Hematopoietic multipotent progenitor cell treated with erythropoietin and hydrocortisone succinate and interleukin-3 and kit ligand, for 15 days (in vitro differentiated cells): Measurements from ENCODE around the gene WNT8A.
"Not testable (repeated sequence)": the region's sequence is repeated elsewhere in the genome, so short reads cannot be mapped to it uniquely, and the experiment has no call there.

Source experiments
- DNase-seq: peaks from one replicate; pipeline ENCODE4 v3.0.0-alpha.2; 2015; ENCODE audit warnings: low spot score

WNT8A gene, protein sequence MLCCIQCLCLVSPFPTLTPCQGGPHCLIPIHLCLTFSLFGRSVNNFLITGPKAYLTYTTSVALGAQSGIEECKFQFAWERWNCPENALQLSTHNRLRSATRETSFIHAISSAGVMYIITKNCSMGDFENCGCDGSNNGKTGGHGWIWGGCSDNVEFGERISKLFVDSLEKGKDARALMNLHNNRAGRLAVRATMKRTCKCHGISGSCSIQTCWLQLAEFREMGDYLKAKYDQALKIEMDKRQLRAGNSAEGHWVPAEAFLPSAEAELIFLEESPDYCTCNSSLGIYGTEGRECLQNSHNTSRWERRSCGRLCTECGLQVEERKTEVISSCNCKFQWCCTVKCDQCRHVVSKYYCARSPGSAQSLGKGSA

DNA sequence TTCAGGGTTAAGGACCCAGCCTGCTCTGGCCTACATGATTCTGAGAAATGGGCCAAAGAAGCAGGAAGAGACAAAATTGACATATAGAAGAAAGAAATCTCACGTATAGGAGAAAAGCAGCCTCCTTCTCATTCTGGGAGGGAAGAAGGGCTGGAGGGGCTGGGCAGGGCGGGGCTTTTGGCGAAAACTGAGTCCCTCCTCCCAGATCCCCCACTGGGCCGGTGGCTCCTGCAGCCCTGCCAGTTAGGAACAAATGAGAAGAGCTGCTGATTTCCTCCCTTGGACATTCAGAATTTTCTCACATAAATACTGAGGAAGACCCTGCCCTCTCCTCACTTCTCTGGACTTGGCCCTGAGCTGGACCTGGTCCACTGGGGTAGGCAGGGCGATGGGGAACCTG is at the start of gene WNT8A:
TSS of gene WNT8A (plus strand) at position 332 of the 400 bp plus-strand sequence. CDS start 95 bp downstream, outside the sequence.
- DNase-seq = no peak

DNA sequence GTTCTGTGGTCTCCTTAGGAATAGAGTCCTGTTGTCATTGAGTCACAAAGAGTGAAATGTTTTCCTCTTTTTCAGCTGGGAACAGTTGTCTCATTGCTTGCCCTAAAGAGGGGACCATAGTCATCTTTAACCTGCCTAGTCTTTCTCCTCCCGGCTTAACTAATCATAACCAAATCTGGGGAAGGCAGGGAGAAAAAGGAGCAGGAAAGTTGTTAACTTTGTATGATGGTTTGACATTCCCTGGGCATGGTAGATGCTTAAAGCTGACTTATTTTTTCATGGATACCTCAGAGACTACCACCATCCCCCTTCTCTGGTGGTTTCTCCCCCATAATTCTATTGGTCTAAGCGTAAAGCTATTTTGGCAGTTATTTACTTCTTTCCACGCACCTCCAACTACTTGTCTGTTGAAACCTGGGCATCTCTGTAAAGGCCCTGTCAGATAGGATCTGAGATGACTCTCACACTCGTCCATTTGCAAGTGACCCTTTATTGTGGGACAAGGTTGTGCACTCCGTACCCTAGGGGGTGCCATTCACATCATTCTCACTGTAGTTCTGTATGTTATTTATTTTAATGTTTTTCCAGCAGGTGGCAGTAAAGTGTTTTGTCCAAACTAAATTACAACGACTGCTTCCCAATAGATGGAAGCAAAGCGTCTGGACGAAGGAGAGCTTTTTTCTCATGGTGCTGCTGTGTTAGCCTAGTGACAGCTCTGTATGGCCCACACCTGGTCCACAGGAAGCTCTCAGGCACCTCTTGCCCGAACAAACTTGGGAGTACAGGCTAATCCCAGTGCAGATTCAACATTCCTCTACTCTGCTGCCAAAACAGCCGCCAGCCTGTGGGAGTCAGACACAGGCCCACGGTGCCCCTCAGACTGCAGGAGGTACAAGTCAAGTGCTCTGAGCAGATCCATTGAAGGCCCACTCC is 48.0 kb upstream of the WNT8A start:
- DNase-seq = peak; percentile 91

DNA sequence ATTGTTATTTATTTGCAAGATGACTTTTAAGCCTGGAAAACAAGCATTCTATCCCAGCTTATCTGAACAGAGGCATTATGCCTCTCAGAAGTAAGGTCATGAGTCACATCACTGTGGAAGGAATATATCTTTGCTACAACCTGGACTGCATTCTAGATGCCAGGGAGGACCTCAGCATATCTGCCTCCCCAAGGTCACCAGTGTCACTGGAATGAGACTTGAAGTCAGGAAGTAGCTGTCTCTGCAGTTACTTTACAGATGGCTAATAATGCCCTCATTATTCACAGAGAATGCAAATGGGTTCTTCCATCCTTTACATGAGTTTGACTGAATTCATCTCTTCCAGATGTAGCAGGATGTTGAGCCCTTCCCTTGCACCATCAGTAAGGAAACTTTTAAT is 46.6 kb upstream of the WNT8A start:
- no peak for DNase-seq

DNA sequence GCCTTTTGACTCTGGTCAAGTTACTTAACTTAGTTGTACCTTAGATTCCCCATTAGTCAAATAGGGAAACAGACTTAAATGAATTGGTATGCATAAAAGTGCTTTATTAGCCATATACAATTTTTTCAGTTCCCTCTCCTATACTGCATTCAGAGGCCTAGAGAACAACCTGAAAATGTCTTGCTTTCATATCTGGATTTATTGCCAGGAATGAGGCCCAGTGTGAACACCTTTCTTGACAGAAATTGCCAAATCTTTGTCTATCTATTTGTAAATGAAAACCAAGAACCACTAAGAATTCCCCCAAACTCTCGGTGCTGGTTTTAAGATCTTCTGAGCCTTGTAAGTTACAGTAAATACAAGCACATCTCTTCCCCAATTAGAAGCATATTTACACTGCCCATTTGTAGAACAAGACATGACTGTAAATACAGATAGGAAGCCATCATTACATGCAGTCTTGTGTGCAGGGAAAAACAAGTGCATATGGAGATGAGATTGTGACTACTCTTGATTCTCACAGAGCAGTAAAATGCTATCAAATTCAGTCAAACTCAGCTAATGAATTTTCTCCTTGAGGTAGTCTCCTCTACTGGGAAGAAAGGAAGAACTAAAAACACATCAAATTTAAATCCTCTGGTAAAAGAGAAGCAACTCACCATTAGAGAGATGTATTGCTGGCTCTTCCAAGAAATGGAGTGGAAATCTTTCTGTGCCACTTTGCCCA is 45.8 kb upstream of the WNT8A start:
- no peak for DNase-seq

DNA sequence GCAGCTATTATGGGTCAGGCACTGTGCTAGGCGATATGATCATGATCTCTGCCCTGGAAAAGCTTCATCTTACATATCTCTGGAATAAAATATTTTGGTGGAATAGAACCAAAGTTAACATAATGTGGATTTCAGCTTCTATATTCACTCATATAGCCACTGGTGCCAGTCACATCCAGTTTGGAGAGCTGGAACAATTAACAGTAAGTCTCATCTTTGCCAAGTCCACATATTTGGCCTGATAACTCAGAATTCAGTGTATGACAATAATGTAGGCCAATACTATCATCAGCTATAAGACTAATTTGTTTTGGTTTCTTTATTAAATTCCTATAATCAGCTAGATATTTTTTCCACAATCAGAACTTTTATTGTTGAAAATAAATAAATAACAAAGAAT is 45.0 kb upstream of the WNT8A start:
- DNase-seq = no peak

DNA sequence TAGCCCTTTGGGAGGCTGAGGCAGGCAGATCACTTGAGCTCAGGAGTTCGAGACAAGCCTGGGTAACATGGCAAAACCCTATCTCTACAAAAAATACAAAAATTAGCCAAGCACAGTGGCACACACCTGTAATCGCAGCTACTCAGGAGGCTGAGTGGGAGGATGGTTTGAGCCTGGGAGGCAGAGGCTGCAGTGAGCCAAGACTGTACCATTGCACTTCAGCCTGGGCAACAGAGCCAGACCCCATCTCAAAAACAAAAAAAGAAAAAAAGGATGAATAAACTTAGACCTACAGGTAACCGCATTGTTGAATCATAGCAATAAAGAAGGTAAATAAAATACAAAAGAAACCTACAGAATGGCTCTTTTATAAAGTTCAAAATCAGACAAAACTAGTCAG is 38.5 kb upstream of the WNT8A start:
- DNase-seq = not testable (repeated sequence)

DNA sequence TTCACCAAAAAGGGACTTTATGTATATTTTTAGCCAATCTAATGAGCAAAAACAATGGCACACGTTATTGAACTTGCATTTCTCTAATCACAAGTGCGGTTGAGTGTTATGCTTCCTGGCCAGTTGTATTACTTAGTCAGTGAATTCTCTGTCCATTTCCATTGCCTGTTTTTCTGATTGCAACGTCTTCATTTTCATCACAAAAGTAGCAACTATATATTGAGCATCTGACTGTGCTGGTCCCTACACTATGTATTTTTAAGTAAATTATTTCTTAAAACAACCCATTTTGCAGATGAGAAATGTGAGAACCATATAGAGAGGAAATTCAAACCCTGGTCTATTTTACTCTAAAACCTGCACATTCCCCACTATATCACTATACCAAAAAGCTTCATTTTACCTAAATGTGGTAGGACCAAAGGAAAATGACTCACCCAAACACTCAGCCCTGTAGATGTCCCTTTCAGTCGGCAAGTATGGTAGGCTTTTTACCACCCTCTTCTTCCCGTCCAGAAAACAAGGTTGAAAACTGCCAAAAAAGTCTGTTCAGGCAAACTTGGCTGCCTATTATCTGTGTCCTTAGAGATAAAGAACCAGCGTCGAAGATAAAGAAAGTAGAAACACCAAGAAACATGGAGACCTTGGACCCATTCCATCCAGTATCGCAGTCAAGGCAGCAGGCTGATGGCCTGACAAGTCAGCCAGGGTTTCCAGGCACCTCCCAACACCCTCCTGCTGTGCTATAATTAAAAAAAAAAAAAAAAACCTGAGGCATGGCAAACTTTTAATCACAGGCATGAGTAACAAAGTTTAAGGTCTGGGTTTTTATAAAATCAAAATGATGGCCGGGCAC is 32.2 kb upstream of the WNT8A start:
- peak; percentile 32 for DNase-seq

DNA sequence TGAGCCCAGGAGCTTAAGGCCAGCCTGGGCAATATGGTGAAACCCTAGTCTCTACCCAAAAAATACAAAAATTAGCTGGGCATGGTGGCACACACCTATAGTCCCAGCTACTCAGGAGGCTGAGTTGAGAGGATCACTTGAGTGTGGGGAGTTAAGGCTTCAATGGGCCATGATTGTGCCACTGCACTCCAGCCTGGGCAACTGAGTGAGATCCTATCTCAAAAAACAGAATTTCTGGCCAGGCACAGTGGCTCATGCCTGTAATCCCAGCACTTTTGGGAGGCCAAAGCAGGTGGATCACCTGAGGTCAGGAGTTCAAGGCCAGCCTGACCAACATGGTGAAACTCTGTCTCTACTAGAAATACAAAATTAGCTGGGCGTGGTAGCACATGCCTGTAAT is 31.1 kb upstream of the WNT8A start:
- not testable (repeated sequence) for DNase-seq

DNA sequence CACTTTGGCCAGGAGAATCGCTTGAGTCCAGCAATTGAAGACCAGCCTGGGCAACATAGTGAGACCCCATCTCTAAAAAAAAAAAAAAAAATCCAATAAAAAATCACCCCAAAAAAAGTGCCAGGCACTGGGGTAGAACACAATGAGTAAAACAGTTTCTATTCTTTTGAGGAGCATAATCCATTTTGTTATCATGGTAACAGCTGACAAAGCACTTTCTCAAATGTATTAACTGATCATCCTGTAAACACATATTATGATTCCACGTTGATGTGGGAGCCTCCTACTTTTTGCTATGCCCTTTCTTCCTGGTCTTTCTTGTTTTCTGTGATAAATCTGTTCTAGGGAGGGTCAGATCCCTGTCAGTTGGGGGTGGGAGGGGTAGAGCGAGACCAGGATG is 30.3 kb upstream of the WNT8A start:
- DNase-seq = no peak

DNA sequence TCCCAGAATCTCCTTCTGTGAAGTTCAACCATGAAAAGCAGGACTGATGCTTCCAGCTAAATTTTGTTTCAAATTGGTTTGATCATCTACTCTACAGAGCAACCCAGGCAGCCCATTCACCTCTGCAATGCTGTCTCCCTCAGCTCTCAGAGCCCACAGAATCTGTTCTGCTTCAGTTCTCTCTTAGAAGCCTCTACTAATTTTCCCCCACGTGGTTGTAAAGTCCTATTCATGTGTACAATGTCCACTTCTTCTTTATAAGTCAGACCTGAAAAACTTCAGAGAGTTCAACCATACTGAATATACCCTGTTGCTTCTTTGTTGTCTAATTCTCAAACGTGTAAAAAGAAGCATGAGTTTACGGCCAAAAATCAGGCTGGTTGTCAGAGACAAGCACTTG is 29.6 kb upstream of the WNT8A start:
- no peak for DNase-seq

DNA sequence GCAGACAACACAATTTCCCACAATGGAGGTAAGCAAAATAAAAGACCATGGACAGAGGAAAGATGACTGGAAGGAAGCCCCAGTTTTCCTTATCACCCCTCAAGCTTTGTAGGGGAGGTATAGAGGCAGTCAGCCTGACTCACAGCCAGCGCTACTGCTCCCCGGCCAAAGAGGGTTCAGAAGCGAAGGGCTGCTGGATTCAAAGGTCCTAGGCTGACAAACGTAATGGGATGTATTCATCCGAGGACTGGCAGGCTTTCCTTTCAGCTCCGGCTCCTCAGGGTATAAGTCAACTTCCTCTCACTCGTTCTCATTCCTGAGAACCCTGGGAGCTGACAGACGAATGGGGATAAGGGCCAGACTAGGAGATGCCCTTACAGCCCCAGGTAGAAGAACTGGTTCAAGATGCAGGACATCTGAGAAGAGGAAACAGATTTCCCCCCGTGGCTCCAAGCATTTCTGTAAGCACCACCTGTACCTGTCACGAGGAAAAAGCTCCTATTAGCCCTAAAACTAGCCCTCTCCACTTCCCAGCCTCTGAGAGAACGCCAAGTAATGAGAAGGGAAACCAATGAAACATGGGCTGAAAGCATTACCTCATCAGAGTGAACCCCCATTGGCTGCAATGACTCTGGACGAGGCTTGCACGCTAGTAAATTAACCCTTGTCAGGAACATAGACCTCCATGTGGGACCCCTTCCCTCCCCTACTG is 28.8 kb upstream of the WNT8A start:
- DNase-seq = no peak

DNA sequence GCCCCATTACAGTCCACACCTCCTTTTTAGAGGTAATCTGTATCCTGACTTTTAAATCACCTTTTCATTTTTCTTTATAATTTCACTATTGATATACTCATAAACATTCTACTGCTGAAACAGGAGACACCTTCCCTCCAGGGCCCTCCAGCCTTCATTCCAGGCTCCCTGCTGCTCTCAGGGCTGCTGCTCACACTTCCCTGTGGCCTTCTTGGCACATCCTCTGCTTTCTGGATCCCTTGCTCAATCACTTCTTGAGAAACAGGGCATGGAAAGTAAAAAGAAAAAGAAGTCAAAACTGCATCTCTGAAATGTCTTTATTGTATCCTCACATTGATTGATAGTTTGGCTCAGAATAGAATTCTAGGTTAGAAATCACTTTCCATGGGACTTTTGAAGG is 19.3 kb upstream of the WNT8A start:
- DNase-seq = no peak

DNA sequence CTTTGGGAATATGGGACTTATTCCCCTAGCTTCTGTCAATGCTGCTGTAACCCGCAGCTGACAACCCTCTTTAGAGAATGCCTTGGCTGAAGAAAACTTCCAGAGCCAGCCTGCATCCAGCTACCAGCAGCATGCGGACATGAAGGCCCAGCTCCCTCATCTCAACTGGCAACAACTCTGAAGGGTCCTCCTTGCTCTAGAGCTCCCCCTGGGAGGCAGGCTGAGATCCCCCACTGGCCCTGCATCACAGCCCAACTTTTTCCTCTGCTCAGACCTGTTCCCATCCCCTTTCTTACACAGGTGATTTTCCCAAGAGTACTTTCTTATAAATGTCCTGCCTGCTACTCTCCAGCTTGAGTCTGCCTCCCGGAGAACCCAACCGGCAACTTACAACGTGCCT is 18.7 kb upstream of the WNT8A start:
- no peak for DNase-seq

DNA sequence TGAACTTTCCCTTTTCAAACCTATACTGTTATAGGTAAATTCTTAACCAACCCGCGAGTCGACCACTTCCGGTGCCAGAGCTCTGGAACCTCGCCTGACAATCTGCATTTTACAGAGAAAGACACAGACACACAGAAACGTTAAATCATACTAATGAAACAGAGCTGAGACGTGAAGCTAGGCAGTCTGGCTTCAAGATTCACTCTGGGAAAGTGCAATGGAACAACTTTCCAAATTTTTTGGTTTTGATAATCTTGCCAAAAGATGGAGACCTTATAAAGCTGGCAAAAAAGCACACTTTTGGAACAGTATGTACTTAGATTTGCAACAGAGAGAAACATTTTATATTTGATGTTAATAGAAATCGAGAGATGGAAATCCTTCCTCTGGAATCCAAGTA is 15.9 kb upstream of the WNT8A start:
- no peak for DNase-seq

DNA sequence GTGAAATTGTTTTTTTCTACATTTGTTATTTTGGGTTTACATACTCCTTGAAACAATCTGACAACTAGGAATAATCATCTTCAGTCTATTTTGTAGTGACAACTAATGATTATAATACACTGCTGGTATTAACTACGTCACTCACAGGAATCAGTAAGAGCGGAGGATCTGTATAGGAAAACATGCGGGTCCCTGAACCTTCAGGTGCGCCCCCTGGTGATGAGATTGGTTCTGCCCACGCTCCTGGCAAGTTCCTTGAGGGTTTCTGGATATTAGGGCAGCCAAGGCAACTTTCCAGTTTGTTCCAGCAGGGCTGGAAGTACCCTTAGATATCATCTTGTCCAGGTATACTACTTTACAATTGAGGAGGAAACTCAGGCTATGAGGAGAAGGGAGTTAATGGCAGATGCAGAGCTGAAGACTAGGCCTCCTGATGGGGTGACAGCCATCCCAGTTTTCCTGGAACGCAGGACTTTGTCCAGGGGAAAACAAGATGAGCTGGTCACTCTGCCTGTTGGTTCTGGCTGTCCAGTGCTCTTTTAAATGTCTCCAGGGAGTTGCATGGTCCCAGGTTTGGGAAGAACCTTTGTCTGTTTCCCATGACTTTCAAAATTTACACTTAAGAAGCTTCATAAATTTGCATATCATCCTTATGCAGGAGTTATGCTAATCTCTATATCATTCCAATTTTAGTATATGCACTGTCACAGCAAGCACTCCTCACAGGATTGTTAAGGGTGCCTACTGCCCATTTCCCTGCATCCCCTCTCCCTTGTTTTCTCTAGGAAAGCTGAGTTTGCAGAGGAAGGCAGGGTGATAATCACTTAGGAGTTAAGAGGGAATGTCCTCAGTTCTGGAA is 14.9 kb upstream of the WNT8A start:
- DNase-seq = peak; percentile 75

DNA sequence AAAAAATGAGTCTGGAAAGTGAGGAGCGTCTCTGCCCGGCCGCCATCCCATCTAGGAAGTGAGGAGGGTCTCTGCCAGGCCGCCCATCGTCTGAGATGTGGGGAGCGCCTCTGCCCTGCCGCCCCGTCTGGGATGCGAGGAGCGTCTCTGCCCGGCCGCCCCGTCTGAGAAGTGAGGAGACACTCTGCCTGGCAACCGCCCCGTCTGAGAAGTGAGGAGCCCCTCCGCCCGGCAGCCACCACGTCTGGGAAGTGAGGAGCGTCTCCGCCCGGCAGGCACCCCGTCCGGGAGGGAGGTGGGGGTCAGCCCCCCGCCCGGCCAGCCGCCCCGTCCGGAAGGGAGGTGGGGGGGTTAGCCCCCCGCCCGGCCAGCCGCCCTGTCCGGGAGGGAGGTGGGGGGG is 13.8 kb upstream of the WNT8A start:
- not testable (repeated sequence) for DNase-seq

DNA sequence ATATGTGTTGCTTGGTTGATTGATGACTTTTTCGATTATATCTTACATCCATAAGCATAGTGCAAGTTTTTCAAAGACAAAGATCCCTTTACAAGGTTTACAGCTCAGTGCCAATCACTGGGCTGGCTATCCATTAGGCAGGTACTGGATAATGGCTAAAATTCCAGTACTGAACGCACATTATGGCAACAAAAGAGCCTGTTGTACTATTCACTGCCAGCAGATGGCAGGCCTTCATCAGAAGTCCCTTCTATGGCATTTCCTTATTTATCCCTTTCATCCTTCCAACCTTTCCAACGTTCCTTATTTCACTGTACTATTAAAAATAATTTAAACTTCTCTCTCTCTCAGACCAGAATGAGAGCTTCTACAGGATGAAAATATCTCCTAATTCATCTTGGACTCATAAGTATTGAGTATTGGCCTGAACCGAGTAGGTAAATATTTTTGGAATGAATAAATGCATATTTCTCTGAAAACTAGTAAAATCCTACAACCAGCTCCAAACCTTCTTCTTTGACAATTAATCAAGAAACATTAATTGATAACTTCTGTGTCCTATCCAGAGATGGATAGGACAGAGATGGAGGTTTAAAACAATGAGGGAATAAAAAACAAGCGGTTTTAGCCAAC is 6.7 kb upstream of the WNT8A start:
- DNase-seq = peak; percentile 63

DNA sequence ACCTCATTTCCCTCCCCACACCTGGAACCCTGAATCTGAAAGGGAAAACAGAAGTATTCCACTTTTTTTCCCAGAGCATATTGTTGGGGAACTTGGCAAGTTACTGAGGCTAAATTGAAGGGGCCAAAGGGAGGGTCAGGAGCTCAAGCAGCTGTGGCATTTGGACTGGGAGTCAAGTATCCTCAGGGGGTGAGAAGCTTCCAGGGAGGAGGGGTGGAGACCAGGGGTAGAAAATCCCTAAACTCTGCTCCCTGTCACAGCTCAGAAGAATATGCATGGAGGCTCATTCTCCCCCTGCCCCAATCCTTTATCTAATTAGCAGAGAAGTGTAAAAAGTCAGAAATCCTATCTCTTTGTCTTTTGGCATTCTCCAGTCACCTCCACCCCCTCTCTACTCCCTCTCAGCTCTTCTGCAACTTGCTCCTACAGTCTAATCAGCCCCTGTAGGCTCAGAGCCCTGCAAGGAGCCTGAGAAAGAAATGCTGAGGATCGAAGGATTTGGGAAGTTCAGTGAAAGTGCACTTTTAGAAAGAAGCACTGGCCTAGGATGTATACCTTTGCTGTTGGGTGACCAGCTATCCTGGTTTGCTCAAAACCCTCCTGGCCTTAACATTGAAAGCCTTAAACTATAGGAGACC is 5.7 kb upstream of the WNT8A start:
- no peak for DNase-seq

DNA sequence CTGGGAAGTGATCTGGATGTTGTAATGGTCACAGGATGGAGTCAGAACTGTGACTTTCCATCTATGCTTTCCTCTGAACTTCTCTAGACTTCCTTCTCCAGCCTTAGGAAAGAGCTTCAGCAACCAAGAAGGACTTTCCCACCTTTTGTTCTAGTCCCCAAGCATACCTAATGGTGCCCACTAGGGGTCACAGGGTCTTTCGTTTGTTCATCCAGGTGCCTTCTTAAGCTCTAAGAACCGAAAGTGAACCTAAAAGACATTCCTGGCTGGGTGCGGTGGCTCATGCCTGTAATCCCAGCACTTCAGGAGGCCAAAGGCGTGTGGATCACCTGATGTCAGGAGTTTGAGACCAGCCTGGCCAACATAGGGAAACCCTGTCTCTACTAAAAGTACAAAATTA is 1.8 kb upstream of the WNT8A start:
- no peak for DNase-seq
